Measurements from ENCODE around the gene LCNL1.

Gene LCNL1

DNA sequence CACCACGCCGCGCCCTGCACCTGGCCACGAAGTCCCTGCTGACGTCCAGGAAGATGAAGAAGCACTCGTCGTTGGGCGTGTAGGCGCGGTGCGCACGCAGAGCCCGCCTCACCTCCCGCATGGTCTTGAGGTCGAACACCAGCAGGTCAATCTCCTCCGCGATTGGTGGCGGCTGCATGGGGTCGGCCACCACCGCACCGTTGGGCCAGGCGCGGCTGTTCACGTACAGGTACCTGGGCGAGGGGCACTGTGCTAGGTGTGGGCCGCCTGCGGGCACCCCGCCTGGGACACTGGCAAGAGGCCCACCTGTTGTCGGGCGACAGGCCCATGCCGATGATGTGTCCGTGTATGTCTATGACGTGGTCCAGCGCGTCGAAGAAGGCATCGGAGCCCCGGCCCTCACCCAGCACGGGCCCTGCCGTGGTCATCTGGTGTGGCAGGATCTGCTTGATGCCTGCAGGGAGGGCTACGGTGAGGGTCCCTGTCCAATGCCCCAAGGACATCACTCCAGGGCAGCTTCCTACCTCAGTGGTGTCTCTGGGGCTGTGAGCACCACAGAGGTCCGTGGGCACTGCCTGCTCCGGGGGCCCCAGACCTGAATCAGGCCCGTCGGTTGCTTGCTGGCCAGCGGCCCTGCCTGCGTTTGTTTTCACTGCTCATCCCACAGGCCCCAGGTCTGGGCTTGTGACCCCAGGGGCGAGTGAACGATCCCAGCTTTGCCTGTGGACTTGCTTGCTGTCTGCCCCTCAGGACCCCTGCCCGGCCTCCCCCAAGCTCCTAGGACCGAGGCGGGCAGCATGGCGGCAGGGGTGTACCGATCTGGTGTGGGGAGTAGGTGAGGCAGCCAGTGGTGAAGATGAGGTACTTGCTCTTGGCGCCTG lies 41.3 kb upstream of the LCNL1 start:
- Histone ChIP-seq H3K4me2 (no peak overlapping the region), H3K27ac (no peak overlapping the region), H3K9ac (no peak overlapping the region), H3K36me3 (ENCODE audit: insufficient read depth) (peaks cover 3% of the 10 kb centered on the region; the same call in 1 of the 2 replicates), H3K4me1 (ENCODE audit: low read depth, poor library complexity, severe bottlenecking) (peaks cover 6% of the 10 kb centered on the region), H3K4me3 (IDR thresholded peaks at IDR 0.05; ENCODE audit: insufficient read depth, low read depth, low read length) (no peak overlapping the region), H4K20me1 (ENCODE audit: insufficient read depth) (no peaks in the 10 kb centered on the region), H3K27me3 (ENCODE audit: insufficient read depth, low read depth) (no peaks in the 10 kb centered on the region), H2AFZ (ENCODE audit: low read depth) (no peak overlapping the region), H3K79me2 (ENCODE audit: insufficient read depth, low read depth) (peaks cover 18% of the 10 kb centered on the region; the same call in 1 of the 2 replicates)
- TF ChIP-seq CTCF (conservative IDR thresholded peaks at IDR 0.05; ENCODE audit: low read depth, low read length) = no peak

- H3K4me3 ChIP-seq (IDR thresholded peaks at IDR 0.05; ENCODE audit: insufficient read depth, low read depth, low read length) = no peak overlapping the region
- H3K79me2 ChIP-seq (ENCODE audit: insufficient read depth, low read depth) = peaks cover 18% of the 10 kb centered on the region; the same call in 1 of the 2 replicates
- no peak for TF ChIP-seq CTCF (conservative IDR thresholded peaks at IDR 0.05; ENCODE audit: low read depth, low read length)
- H2AFZ ChIP-seq (ENCODE audit: low read depth) = no peak overlapping the region
- no peaks in the 10 kb centered on the region for H3K27me3 ChIP-seq (ENCODE audit: insufficient read depth, low read depth)
- H3K36me3 ChIP-seq (ENCODE audit: insufficient read depth) = peaks cover 3% of the 10 kb centered on the region; the same call in 1 of the 2 replicates
- no peak overlapping the region for H3K27ac ChIP-seq
- no peak overlapping the region for H3K9ac ChIP-seq
- H4K20me1 ChIP-seq (ENCODE audit: insufficient read depth) = no peaks in the 10 kb centered on the region
- peaks cover 6% of the 10 kb centered on the region for H3K4me1 ChIP-seq (ENCODE audit: low read depth, poor library complexity, severe bottlenecking)
- no peak overlapping the region for H3K4me2 ChIP-seq
Measured at GRCh38 chr9:136942112-136942880, 40.5 kb upstream of the LCNL1 start.

- H3K79me2 ChIP-seq (ENCODE audit: insufficient read depth, low read depth) = peaks cover 18% of the 10 kb centered on the region; the same call in 1 of the 2 replicates
- H3K27me3 ChIP-seq (ENCODE audit: insufficient read depth, low read depth) = no peaks in the 10 kb centered on the region
- H2AFZ ChIP-seq (ENCODE audit: low read depth) = no peak overlapping the region
- H3K4me2 ChIP-seq = peak overlapping the region; percentile 60; the same call in 1 of the 2 replicates
- H3K4me1 ChIP-seq (ENCODE audit: low read depth, poor library complexity, severe bottlenecking) = peaks cover 6% of the 10 kb centered on the region
- no peak overlapping the region for H3K27ac ChIP-seq
- H3K9ac ChIP-seq = no peak overlapping the region; the same call in 1 of the 2 replicates
- TF ChIP-seq CTCF (conservative IDR thresholded peaks at IDR 0.05; ENCODE audit: low read depth, low read length) = no peak
- no peak overlapping the region for H3K4me3 ChIP-seq (IDR thresholded peaks at IDR 0.05; ENCODE audit: insufficient read depth, low read depth, low read length)
- no peaks in the 10 kb centered on the region for H4K20me1 ChIP-seq (ENCODE audit: insufficient read depth)
- H3K36me3 ChIP-seq (ENCODE audit: insufficient read depth) = peaks cover 3% of the 10 kb centered on the region; the same call in 1 of the 2 replicates
Measured at GRCh38 chr9:136942881-136943230, 39.9 kb upstream of the LCNL1 start.

DNA sequence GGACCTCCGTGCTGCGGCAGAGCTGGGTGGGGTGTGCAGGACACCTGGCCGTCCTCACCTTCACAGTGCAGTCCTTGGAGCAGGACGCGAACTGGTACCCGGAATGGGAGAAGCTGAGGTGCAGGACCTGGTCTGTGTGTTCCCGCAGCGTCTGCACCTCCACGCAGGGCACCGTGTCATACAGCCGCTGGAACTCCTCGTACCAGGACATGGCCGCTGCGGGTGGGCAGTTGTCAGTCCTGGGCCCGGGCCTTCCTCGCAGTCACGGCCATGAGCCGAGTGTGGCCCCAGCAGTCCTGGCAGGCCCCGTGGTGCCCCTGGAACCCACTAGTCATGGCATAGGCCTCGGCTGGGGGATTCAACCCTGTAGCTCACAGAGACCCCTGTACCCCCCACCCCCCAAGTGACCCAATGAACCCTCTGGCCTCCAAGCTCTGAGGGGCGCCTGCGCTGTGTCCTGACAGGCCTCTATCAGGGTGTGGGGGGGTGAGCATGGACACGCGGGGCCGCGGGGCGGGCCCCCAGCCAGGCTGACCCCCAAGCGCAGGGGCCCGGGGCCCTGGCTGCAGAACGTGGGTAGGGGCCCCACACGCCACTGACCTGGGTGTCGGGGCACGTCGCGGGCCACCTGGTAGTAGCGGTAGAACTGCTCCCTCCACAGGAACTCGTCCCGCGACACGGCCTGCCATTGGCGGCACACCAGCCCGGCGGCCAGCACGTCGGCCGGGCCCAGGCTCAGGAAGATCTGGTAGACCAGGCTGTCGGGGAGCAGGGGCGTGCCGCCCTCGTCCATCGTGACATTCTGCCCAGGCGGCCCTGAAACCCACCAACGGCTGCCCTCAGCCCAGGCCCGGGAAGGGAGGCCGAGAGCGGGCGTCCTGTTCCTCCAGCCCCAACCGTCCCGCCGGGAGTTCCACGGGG lies 39.2 kb upstream of the LCNL1 start:
- H3K27ac ChIP-seq = peak overlapping the region; percentile 60
- peak overlapping the region; percentile 22 for H3K4me3 ChIP-seq (IDR thresholded peaks at IDR 0.05; ENCODE audit: insufficient read depth, low read depth, low read length)
- H4K20me1 ChIP-seq (ENCODE audit: insufficient read depth) = no peaks in the 10 kb centered on the region
- H3K36me3 ChIP-seq (ENCODE audit: insufficient read depth) = peaks cover 3% of the 10 kb centered on the region; the same call in 1 of the 2 replicates
- H2AFZ ChIP-seq (ENCODE audit: low read depth) = no peak overlapping the region
- peaks cover 18% of the 10 kb centered on the region; the same call in 1 of the 2 replicates for H3K79me2 ChIP-seq (ENCODE audit: insufficient read depth, low read depth)
- H3K4me1 ChIP-seq (ENCODE audit: low read depth, poor library complexity, severe bottlenecking) = peaks cover 9% of the 10 kb centered on the region
- H3K9ac ChIP-seq = peak overlapping the region; percentile 64; the same call in 1 of the 2 replicates
- no peaks in the 10 kb centered on the region for H3K27me3 ChIP-seq (ENCODE audit: insufficient read depth, low read depth)
- no peak for TF ChIP-seq CTCF (conservative IDR thresholded peaks at IDR 0.05; ENCODE audit: low read depth, low read length)
- H3K4me2 ChIP-seq = peak overlapping the region; percentile 60
